NCI-H2227 (cell line): ENCODE measurements around the gene ARHGEF26.

Source experiments
- DNase-seq: peaks from one replicate; lab custom pipeline; 2025; ENCODE audit not compliant: unreplicated experiment; lab: John Stamatoyannopoulos, UW

ARHGEF26 gene

DNA sequence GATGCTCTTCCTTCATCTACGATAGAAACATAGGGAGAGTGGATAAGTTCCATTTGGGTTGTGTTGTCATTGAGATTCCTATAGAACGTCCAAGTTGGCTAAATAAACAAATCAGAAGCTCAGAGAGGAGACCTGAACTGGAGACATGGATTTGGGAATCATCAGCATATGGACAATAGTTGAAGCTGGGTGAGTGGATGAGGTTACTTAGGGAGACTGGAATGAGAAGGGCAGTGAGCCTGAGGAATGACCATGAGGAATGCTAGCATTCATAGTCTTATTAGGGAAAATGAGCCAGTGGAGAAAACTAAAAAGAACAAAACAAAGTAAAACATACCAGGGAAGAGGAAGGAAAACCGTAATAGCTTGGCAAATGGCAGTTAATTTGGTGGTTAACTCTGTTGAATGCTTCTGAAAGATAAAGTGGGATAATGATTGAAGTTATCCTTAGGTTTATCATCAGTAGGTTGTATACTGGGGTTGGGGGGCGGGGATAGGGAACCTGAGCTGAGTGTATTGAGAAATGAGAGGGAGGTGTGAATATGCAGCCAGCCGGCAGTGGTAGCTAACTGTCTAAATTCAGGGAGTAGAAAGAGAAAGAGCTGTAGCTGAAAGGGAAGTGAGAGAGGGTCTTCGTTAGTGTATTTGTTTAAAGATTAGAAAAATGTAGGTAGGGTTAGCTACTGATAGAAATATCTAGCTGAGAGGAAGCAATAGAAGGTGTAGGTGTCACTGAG, 74.6 kb downstream of the ARHGEF26 start:
- no peak for DNase-seq

- DNase-seq, result no peak
Observed at GRCh38 chr3:154197751-154198150, 76.6 kb downstream of the ARHGEF26 start.

GRCh38 chr3:154209499-154209898, 88.3 kb downstream of the ARHGEF26 start:
- DNase-seq, result no peak

GRCh38 chr3:154210986-154211385, 89.8 kb downstream of the ARHGEF26 start:
- no peak for DNase-seq

DNA sequence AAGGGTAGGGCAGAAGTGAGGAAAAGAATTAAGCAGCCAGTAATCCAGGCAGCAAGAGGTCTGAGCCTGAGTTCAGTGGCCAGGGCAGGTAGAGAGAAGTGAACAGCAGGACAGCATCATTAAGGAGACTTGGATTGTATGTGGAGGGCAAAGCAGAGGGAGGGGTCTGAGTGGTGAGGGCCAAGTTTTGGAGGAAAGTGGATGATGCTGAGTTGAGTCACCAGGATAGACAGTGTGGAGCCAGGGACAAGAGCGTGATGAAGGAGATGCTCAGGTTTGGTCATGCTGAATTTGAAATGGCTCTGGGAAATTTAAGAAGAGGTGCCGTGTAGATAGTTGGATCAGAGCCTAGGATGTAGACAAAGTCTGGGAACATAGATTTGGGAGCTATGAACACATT, 93.1 kb downstream of the ARHGEF26 start:
- DNase-seq, result no peak

GRCh38 chr3:154217671-154218070, 96.5 kb downstream of the ARHGEF26 start:
- peak; percentile 87 for DNase-seq

GRCh38 chr3:154218728-154219127, 97.5 kb downstream of the ARHGEF26 start:
- DNase-seq, result no peak

GRCh38 chr3:154220462-154220861, 99.3 kb downstream of the ARHGEF26 start:
- DNase-seq, result no peak

DNA sequence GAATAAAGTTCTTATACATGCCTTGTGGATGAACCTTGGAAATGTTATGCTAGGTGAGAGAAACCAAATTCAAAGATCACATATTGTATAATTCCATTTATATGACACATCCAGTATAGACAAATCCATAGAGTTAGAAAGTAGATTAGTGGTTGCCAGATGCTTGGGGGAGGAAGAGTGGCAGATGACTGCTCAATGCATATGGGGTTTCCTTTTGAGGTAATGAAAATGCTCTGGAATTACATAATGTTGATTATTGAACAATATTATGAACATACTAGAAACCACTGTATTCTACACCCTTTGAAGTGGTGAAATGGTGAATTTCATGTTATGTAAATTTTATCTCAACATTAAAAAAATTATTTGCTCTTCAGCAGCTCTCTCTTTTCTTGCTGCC, 102.3 kb downstream of the ARHGEF26 start:
- no peak for DNase-seq

DNA sequence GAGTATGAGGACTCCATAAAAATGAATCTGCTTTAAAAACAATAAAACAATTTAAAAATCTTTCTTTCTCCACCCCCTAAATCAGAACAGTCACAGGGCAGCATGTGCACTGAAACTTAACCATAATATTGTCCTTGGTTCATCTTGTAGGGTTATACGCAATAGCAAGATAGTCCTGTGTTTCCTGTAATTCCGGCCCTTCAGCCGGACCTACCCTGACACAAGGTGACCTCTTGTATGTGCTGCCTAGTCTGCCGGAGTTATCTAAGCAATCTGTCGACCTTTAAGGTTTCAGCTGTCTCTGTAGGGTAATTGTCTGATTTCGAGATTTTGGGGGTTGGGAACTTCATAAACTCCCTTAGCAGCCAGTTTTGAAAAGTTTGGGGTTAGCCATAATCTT, 103.2 kb downstream of the ARHGEF26 start:
- DNase-seq, result no peak

DNA sequence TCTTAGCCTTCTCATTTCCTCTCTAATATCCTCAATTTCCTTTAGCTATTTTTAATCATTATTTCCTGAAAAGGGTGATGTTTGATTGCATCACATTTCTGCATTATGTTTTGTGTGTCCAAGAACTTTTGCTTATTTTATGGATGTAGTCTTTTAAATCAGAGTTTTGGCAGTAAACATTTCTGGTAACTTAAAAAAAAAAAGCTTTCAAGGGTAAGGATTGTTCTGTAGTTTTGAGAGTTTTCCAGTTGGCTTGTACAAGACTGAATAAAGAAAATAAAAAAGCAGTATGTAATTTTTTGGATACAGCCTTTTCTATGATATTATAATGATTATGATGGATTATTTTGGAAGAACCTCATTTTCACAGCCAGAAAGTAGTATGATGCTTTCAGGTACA, 103.7 kb downstream of the ARHGEF26 start:
- no peak for DNase-seq

- DNase-seq, result no peak
Observed at GRCh38 chr3:154225536-154225935, 104.3 kb downstream of the ARHGEF26 start.

GRCh38 chr3:154227531-154227930, 106.3 kb downstream of the ARHGEF26 start:
- DNase-seq, result no peak

- no peak for DNase-seq
Observed at GRCh38 chr3:154228561-154229216, 107.5 kb downstream of the ARHGEF26 start.

DNA sequence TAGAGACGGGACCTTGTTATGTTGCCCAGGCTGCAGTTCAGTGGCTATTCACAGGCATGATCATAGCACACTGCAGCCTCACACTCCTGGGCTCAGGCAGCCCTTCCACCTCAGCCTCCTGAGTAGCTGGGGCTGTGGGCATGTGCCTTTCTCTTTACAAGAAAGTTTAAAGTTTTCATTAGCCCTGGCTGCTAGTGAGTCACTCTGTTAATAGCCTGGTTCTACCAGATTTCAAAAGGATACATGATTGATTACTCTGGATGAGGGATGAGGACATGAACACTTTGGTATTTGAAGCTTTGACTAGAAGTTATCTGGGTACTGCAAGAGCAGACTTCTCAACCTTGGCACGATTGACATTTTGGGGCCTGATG, 108.0 kb downstream of the ARHGEF26 start:
- no peak for DNase-seq

DNA sequence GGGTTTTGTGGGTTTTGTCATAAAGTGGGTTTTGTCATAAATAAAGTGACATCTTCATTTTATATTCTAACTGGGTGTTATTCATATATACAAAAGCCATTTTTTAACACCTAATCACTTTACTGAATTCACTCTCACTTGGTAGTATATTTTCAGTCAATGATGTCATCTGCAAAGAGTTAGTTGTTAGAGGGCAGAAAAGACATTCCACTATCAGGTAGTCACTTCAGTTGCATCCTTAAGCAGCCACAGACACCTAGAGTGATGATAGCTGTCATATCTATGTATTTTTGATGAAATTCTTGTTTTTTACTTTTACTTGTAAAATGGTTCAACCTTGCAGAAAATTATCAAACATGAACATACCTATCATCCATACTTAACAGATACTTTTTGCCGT, 114.1 kb downstream of the ARHGEF26 start:
- DNase-seq, result no peak

DNA sequence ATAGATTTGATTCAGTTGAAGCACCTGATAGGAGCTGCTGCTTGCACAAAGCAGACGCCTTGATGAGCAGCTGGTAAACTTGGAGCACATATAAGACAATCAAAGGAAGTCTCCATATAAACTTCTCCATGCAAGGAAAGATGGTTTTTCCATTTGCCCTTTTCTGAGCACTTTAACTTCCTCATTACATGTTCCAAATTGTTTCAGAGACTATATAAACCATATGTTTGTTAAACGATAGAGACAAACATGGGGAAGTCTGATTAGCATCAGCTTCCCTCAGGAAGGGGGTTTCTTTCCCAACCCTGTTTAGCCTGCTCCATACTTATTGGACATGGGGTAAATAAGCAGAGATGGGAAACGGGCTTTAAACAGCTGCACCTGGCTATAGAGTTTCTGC, 115.1 kb downstream of the ARHGEF26 start:
- no peak for DNase-seq

DNA sequence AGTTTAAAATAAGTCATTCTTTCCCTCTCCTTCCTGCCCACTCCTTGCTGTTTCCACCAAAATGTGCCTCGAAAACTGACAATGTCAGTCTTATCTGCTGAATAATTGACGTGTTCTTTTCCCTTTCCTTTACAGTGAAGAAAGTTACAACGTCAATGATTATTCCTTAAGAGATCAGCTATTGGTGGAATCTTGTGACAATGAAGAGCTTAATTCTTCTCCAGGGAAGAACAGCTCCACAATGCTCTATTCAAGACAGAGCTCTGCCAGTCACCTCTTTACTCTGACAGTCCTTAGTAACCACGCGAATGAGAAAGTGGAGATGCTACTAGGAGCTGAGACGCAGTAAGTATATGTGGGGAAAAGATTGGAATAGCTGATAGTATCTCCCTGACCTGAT, 119.0 kb downstream of the ARHGEF26 start:
- no peak for DNase-seq

- DNase-seq, result no peak
Observed at GRCh38 chr3:154241496-154241895, 120.3 kb downstream of the ARHGEF26 start.

DNA sequence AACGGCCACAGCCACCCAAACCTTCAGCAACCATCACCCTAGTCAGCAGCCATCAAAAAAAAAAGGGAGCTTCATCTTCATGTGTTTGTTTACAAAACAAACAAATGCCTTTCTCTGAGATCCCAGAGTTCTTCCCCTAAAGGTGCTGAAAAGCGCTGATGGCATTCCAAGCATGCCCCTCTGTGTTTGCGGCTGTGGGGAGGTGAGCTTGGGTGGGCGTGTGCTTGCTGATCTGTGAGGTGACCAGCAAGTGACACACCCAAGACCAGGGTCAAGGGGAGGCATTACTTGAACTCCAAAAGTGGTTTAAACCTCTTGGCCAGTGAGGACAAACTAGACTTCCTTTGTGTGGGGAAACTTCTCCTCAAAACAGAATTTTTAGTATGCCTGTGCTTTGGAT, 121.6 kb downstream of the ARHGEF26 start:
- DNase-seq, result no peak

- DNase-seq, result no peak
Observed at GRCh38 chr3:154243353-154243752, 122.2 kb downstream of the ARHGEF26 start.

DNA sequence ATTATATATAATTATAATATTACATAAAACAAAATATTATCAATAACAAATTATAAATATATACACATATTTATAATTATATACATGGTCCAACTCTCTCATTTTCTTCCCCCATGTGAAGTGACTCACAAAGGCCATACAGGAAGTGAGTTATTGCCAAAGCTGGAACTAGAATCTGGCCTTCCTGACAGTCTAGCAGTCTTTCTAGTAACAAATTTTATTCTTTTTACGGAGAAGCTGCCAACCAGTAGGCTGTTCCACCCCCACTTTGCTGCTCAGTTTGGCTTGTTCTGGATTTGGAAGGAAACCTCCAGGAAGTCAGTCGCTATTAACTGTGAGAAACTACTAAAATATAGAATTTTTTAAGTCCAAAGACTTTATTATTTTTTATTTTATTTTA, 123.5 kb downstream of the ARHGEF26 start:
- no peak for DNase-seq
